ENCODE measurements around the gene FBXO30. TPM values are rescaled to one million over a fixed set of nuclear protein-coding genes. Genes with fewer than 3 reads are reported as not detected.

Gene FBXO30
- total and polyA plus RNA-seq, 7 donors, result 11.2 to 75.4 (median 17.8) TPM

- Histone ChIP-seq H3K9me3 (no peaks in the 10 kb centered on the region), H3K27me3 (ENCODE audit: insufficient read depth in 3 of 3, low read length in 2 of 3) (no peaks in the 10 kb centered on the region), H3K27ac (no peak overlapping the region), H3K4me3 (no peak overlapping the region), H3K36me3 (ENCODE audit: insufficient read depth in 1 of 2, low read depth in 1 of 2) (no peaks in the 10 kb centered on the region), H3K4me1 (peaks cover 39% of the 10 kb centered on the region)
- intact Hi-C loops (cut with DNase I), result no loop called here
- ATAC-seq (no peak), DNase-seq (no peak)
- TF ChIP-seq CTCF (IDR thresholded peaks at IDR 0.05), result no peak
- 77 to 89% (median 83%) methylated on average over 1 of the region's 1 CpG for WGBS, 3 donors
Observed at GRCh38 chr6:145823328-145823944, 8.8 kb upstream of the FBXO30 start.

GRCh38 chr6:145822456-145822855 lies 7.9 kb upstream of the FBXO30 start:
- no peaks in the 10 kb centered on the region for H3K27me3 ChIP-seq (ENCODE audit: insufficient read depth in 3 of 3, low read length in 2 of 3)
- no peak for TF ChIP-seq CTCF (IDR thresholded peaks at IDR 0.05)
- DNase-seq (no peak), ATAC-seq (no peak)
- intact Hi-C loops (cut with DNase I), result no loop called here
- 52 to 69% (median 60%) methylated on average over 2 of the region's 2 CpGs for WGBS, 3 donors
- H3K27ac ChIP-seq, result no peak overlapping the region
- peaks cover 46% of the 10 kb centered on the region for H3K4me1 ChIP-seq
- no peaks in the 10 kb centered on the region for H3K9me3 ChIP-seq
- no peak overlapping the region for H3K4me3 ChIP-seq
- H3K36me3 ChIP-seq (ENCODE audit: insufficient read depth in 1 of 2, low read depth in 1 of 2), result no peaks in the 10 kb centered on the region

- no peak for DNase-seq
- no peaks in the 10 kb centered on the region for H3K9me3 ChIP-seq
- no peak for ATAC-seq
- no peak for TF ChIP-seq CTCF (IDR thresholded peaks at IDR 0.05)
- peaks cover 60% of the 10 kb centered on the region for H3K4me1 ChIP-seq
- intact Hi-C loops (cut with DNase I), result loop anchor here in 1 of 2 donors (5.0 kb wide), 1 partner anchor 67 kb away; no protein-coding TSS in a partner anchor
- no peak overlapping the region for H3K27ac ChIP-seq
- H3K36me3 ChIP-seq (ENCODE audit: insufficient read depth in 1 of 2, low read depth in 1 of 2), result no peaks in the 10 kb centered on the region
- H3K4me3 ChIP-seq, result no peak overlapping the region
- WGBS, 3 donors, result 99 to 100% (median 100%) methylated on average over 1 of the region's 1 CpG
- H3K27me3 ChIP-seq (ENCODE audit: insufficient read depth in 3 of 3, low read length in 2 of 3), result no peaks in the 10 kb centered on the region
Observed at GRCh38 chr6:145819994-145820393, 5.4 kb upstream of the FBXO30 start.

- H3K4me3 ChIP-seq, result no peak overlapping the region
- DNase-seq, result no peak
- no peak for TF ChIP-seq CTCF (IDR thresholded peaks at IDR 0.05)
- H3K27ac ChIP-seq, result peak overlapping the region; percentile 78
- peak in 3 of 4 donors; percentile 16 to 43 (median 28) for ATAC-seq
- H3K27me3 ChIP-seq (ENCODE audit: insufficient read depth in 3 of 3, low read length in 2 of 3), result no peaks in the 10 kb centered on the region
- peaks cover 48% of the 10 kb centered on the region for H3K4me1 ChIP-seq
- no peaks in the 10 kb centered on the region for H3K36me3 ChIP-seq (ENCODE audit: insufficient read depth in 1 of 2, low read depth in 1 of 2)
- intact Hi-C loops (cut with DNase I), result loop anchor here in 1 of 2 donors (5.0 kb wide), 1 partner anchor 69 kb away; no protein-coding TSS in a partner anchor
- no peaks in the 10 kb centered on the region for H3K9me3 ChIP-seq
- 25 to 31% (median 28%) methylated on average over 2 of the region's 2 CpGs for WGBS, 3 donors
Observed at GRCh38 chr6:145818796-145819195, 4.2 kb upstream of the FBXO30 start.

- no peak for ATAC-seq
- H3K4me1 ChIP-seq, result peaks cover 35% of the 10 kb centered on the region
- H3K9me3 ChIP-seq, result no peaks in the 10 kb centered on the region
- H3K27ac ChIP-seq, result peak overlapping the region; percentile 98
- DNase-seq, result no peak
- 85 to 94% (median 87%) methylated on average over 8 of the region's 8 CpGs for WGBS, 3 donors
- intact Hi-C loops (cut with DNase I), result loop anchor here in 1 of 2 donors (5.0 kb wide), 1 partner anchor 71 kb away; no protein-coding TSS in a partner anchor
- H3K27me3 ChIP-seq (ENCODE audit: insufficient read depth in 3 of 3, low read length in 2 of 3), result no peaks in the 10 kb centered on the region
- no peaks in the 10 kb centered on the region for H3K36me3 ChIP-seq (ENCODE audit: insufficient read depth in 1 of 2, low read depth in 1 of 2)
- no peak for TF ChIP-seq CTCF (IDR thresholded peaks at IDR 0.05)
- peak overlapping the region; percentile 84 for H3K4me3 ChIP-seq
Observed at GRCh38 chr6:145816392-145816791, 1.8 kb upstream of the FBXO30 start.

Data from psoas muscle (tissue), 8 donors.